ENCODE measurements around the gene RAG1.
A peak's percentile ranks its signal among the peaks of the same experiment; 100 is the strongest.

DNA sequence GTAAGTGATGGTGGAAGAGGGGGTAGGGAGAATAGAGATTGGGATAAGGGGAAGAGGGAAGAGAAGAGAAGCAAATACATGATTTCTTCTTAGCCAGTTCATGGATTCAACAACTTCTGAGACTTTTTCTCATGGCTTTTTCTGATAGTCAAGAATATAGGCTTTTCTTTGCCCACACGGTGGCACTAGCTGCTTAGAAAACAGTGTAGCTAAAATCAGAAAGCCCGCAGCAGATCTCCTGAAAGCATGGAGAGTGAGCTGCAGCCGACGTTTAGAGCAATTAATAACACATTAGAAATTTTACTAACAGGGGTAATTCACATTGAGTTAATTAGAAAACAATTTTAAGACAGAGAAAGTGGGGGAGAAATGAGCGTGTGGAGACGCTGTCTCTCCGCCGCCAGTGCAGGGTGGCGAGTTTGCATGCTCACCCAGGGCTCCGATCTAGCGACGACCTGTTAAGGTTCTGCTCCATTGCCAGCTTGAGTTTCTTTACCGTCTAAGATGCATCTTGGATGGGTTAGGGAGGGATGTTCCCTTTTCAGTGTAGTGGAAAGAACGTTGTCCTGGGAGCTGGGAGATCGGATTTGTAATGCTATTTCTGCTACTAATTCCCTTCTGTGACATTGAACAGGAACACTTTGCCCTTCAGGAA lies 3.3 kb upstream of the RAG1 start:
- TF ChIP-seq, protein P1, sequence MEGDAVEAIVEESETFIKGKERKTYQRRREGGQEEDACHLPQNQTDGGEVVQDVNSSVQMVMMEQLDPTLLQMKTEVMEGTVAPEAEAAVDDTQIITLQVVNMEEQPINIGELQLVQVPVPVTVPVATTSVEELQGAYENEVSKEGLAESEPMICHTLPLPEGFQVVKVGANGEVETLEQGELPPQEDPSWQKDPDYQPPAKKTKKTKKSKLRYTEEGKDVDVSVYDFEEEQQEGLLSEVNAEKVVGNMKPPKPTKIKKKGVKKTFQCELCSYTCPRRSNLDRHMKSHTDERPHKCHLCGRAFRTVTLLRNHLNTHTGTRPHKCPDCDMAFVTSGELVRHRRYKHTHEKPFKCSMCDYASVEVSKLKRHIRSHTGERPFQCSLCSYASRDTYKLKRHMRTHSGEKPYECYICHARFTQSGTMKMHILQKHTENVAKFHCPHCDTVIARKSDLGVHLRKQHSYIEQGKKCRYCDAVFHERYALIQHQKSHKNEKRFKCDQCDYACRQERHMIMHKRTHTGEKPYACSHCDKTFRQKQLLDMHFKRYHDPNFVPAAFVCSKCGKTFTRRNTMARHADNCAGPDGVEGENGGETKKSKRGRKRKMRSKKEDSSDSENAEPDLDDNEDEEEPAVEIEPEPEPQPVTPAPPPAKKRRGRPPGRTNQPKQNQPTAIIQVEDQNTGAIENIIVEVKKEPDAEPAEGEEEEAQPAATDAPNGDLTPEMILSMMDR (IDR thresholded peaks at IDR 0.05; ENCODE audit: poor library complexity, severe bottlenecking): peak; percentile 88
- TF ChIP-seq, protein P2, sequence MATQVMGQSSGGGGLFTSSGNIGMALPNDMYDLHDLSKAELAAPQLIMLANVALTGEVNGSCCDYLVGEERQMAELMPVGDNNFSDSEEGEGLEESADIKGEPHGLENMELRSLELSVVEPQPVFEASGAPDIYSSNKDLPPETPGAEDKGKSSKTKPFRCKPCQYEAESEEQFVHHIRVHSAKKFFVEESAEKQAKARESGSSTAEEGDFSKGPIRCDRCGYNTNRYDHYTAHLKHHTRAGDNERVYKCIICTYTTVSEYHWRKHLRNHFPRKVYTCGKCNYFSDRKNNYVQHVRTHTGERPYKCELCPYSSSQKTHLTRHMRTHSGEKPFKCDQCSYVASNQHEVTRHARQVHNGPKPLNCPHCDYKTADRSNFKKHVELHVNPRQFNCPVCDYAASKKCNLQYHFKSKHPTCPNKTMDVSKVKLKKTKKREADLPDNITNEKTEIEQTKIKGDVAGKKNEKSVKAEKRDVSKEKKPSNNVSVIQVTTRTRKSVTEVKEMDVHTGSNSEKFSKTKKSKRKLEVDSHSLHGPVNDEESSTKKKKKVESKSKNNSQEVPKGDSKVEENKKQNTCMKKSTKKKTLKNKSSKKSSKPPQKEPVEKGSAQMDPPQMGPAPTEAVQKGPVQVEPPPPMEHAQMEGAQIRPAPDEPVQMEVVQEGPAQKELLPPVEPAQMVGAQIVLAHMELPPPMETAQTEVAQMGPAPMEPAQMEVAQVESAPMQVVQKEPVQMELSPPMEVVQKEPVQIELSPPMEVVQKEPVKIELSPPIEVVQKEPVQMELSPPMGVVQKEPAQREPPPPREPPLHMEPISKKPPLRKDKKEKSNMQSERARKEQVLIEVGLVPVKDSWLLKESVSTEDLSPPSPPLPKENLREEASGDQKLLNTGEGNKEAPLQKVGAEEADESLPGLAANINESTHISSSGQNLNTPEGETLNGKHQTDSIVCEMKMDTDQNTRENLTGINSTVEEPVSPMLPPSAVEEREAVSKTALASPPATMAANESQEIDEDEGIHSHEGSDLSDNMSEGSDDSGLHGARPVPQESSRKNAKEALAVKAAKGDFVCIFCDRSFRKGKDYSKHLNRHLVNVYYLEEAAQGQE (IDR thresholded peaks at IDR 0.05; ENCODE audit: borderline replicate concordance): no peak
- no peak for TF ChIP-seq EP300 (conservative IDR thresholded peaks at IDR 0.05; ENCODE audit: poor library complexity, severe bottlenecking)
- no peak for TF ChIP-seq POLR2AphosphoS5 (IDR thresholded peaks at IDR 0.05)
- TF ChIP-seq EZH2 (IDR thresholded peaks at IDR 0.05; ENCODE audit: borderline replicate concordance, insufficient read depth, low read length, poor library complexity, severe bottlenecking): no peak
- peak; percentile 89 for TF ChIP-seq SMC3 (conservative IDR thresholded peaks at IDR 0.05; ENCODE audit: poor library complexity)
- no peak for TF ChIP-seq TAF1 (IDR thresholded peaks at IDR 0.05; ENCODE audit: low read depth)
